HG03108 (cell line): ENCODE results near the gene CALCOCO1.
"Not testable (repeated sequence)": the region's sequence is repeated elsewhere in the genome, so short reads cannot be mapped to it uniquely, and the experiment has no call there.

Experiments used
- ATAC-seq: cut with Tn5 transposase; IDR thresholded peaks from one replicate; pipeline ENCODE4 v1.9.1; 2021; ENCODE audit warnings: moderate library complexity; ENCODE audit not compliant: unreplicated experiment

The CALCOCO1 gene, protein sequence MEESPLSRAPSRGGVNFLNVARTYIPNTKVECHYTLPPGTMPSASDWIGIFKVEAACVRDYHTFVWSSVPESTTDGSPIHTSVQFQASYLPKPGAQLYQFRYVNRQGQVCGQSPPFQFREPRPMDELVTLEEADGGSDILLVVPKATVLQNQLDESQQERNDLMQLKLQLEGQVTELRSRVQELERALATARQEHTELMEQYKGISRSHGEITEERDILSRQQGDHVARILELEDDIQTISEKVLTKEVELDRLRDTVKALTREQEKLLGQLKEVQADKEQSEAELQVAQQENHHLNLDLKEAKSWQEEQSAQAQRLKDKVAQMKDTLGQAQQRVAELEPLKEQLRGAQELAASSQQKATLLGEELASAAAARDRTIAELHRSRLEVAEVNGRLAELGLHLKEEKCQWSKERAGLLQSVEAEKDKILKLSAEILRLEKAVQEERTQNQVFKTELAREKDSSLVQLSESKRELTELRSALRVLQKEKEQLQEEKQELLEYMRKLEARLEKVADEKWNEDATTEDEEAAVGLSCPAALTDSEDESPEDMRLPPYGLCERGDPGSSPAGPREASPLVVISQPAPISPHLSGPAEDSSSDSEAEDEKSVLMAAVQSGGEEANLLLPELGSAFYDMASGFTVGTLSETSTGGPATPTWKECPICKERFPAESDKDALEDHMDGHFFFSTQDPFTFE

DNA sequence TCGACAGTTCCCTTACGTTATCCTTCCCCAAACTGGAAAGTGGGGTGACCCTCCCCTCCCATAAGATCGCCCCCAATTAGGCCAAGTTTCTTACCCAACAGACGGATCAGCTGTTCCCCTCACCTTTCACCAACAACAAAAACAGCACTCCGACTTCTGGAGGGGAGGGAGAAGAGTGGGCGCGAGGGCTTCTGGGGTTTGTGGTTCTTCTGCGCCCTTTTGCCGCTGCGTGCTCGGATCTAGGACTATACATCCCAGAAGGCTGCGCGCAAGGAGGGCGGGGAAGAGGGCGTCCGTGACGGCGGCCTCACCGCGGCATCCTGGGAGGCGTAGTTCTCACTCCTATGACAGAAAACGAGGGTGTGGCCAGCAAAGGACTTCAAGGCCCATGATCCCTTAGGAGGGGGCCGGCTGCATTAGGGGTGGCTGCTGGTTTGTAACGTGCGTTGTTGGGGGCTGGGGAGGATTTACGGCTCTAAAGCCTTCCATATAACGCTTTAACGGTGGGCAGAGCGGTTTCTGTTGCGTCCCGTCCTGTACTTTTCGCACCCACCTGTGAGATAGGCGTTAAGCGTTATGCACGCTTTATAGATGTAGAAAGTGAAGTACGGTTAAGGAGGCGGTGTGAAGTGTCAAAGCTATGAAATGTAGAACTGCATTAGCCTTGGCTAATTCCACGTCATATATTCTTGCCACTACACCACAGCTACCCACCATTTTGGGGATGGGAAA, at the start of gene CALCOCO1:
Gene CALCOCO1, minus strand, starts transcription at position 143 of the 732 bp plus-strand sequence. CDS start 2,210 bp downstream, outside the sequence.
- peak; percentile 99 for ATAC-seq

DNA sequence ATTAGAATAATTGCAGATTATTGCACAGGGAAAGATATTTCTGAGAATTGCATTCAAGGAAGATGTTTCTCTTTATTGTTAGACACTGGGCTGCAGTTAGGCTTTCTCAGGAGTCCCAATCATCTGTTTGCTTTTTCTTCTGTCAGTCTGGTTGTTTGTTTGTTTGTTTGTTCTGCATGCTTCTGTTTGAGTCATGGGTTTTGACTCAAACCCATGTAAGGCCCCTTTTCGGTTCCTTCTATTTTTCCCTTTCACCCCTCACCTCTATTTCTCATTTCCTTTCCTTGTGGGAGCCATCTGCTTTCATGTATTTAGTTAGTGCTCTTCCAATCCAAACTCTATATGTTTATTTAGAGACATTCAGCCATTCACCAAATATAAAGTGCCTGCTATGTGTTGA, 49.6 kb upstream of the CALCOCO1 start:
- no peak for ATAC-seq

DNA sequence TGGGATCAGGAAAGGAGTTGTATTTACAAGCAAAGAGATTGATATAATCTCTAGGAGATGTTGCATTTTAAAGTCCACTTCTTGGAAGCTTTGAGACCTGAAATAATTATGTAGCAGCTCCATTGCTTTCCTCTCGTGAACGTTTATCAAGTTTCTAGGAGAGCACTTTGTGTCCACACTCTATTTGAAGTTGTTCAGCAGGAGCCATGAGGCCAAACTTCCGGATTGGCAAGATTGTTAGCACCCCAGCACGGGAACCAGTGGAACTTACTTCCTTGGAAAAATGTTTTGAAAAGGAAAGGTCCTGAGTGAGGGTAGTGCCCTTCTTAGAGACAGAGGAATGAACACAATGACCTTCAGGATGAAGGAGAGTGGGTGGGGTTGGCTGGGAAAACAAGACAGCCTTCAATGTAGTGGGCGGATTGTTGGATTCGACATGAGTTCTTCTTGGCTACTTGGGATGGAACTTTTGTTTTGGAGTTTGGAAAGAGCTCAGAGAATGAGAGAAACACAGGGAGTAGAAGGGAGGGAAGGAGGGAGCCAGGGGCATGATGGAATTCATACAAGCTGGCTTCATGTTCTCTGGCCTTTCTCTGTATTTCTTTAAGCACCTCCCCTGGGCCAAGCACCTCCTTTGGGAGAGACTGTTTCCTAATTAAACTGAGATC, 48.4 kb upstream of the CALCOCO1 start:
- no peak for ATAC-seq

DNA sequence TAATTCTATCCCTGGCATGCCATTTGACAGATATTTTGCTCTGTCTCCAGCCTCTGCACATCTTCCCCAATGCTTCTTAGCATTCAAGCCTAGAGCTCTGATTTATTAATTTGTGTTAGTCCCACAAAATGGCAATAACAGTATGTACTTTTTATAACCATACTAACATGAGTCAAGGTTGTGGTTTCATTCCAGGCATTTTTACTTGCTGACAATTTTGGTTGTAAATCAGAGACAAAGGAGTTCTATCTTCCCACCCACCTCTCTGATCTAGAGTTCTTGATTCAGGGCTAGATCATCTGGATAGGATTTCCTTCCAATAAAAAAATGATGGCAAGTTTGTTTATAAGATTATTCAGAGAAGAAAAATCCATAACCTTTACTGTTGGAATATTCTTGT, 43.0 kb upstream of the CALCOCO1 start:
- no peak for ATAC-seq

DNA sequence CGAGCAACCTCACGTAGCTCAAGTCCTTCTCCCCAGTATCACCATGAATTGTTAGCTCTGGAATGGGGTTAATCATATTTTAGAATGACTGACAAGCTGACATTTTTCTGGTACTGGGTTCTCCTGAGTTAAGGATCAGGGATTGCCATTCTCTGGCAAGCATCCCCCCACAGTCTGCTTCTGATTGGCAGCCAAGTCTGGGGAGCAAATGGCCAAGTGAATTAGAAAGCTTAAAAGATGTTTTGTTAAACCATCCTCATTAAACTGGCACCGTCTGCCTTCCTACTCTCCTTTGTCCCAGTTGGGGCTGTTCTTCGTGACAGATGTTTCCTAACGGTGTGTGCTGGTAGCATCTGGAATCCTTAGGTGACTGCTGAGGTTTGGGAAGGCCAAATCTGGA, 41.7 kb upstream of the CALCOCO1 start:
- ATAC-seq: no peak

DNA sequence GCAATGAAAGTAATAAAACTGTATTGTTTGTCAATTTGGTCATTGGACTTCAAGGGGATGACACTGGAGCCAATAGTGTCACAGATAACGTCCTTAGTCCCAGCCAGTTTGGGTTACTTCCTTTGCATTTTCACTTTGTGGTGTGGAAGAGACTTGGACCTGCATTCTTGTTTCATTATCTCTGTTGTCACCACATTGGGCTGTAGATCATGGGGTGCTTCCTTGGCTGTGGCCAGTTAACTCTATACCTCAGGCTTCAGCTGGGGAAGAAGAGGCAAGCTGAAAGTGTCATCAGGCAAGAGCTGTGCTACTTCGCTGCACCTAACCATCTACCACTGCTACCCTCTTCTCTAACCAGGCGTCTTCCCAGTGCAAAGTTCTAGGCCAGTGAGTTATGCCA, 39.6 kb upstream of the CALCOCO1 start:
- ATAC-seq: no peak

DNA sequence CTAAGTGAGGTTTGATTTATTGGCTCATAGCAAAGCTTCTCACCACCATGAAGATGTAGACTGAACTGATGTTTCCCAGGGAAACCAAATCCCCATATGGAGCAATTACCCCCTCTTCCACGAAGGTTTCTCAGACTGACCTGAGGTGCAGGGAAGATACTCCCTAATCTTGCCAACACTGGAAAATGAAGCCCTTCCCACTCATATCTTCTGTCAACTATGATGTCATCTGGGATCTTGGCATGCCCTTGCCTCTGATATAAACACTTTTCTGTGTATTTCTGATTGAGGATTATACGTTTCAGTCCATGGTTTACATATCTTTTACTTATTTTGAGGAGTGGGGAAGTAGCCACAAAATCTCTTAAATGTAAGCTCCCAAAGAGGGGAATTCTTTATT, 38.6 kb upstream of the CALCOCO1 start:
- no peak for ATAC-seq

DNA sequence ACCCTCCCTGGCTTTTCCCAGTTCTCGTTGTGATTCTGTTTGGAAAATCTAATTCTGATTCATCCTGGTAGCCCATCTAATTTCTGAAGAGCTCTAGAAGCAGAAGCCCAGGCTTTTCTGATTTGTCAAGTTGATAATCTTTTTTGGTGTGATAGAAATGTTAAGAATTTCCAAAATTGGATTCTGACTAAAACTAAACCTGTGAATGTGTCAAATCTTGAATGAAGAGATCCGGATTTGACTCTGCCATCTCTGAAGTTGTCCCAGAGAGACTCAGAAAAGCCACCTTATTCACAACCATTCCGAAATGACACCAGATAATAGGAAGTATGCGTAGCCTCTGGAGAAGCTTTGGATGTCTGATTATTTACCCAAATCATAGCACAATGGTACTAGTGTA, 37.4 kb upstream of the CALCOCO1 start:
- no peak for ATAC-seq

DNA sequence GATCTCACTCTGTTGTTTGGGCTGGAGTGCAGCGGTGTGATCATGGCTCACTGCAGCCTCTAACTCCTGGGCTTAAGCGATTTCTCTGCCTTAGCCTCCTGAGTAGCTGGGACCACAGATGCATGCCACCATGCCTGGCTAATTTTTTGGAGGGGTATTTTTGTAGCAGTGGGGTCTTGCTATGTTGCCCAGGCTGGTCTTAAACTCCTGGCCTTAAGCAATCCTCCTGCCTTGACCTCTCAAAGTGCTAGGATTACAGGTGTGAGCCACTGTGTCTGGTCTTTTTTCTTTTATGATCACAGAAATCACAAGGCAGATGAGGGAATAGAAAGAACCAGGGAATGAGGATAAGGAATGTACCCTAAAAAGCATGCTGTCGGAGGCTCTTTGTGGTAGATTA, 35.5 kb upstream of the CALCOCO1 start:
- ATAC-seq: not testable (repeated sequence)

DNA sequence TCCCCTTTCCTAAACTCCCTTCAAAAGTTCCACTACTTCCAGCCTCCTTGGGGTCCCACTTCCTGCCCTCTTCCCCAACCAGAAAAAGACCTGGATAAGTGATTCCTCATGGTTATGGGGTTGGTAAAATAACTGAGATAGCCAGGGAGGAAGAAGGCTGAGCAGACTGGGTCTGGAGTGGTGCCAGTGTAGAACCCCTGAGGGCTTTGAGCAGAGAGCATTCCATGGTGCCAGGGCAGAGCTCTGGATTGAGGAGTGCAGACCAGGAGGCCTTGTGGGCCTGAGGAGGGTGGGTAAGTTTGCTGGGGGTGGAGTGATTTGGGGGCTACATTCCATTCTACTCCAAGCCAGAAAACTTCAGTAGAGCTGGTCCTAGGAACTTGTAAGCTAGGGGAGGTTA, 34.1 kb upstream of the CALCOCO1 start:
- ATAC-seq: no peak

DNA sequence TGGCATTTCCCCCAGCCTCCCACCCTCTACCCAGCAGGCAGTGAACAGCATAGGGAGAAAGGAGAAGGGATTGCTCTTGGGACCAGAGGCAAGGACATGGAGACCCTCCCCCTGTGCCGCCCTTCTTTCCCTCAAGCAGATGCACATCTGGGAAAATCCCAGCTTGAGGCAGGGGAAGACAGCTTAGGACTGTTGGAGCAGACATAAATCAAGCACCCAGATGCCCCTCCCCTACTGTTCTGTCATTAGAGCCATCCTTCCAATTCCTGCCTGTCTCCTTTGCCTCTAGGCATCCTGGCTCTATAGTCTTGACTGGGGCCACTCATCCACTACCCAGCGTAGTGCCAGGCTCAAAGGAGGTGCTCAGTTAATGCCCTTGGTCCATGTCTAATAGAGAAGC, 32.0 kb upstream of the CALCOCO1 start:
- ATAC-seq: no peak

DNA sequence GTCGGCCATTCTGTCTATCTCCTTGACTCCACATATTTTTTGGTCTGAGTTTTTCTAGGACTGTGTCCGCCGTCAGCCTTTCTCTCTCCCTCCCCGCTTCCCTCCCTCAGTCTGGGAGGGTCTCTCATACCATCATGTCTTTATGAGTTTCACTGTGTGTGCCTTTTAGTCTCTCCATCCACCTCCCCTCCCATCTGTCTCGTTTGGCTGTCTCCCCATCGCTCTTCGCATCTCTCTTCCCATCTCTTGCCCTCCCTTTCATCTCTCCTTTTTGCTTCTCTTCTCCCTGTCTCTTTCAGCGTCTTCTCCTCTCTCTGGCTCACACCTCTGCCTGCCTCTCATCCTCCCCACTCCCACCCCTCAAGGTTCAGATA, 31.5 kb upstream of the CALCOCO1 start:
- no peak for ATAC-seq

DNA sequence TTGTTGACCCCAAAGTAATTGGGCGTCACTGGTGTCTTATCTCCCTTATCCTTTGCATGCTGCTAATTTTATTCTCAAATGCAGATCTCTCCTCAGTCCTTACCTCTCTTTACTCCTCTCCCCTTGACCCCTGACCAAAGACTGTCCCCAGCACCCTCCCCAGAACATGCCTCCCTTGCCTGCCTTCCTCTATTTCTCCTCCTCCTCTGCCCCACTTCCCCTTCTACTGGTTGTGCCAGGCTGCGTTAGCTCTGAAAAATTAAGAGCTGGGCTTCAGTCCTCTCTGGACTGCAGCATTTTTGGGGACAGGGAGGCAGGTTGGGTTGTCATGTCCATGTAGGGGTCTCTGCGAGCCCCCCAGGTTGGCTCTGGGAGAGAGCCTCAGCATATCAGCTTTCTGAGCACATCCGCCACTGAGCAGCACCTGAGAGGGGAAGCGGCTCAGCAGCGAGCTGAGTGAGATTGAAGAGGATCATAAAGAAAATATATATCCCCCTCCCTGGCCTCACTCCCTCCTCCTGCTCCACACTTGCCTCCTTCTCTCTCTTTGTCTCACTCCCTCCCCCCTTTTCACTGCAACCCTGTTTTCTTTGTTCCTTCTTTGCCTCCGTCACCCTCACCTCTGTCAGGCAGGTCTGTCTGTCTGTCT, 31.0 kb upstream of the CALCOCO1 start:
- no peak for ATAC-seq

DNA sequence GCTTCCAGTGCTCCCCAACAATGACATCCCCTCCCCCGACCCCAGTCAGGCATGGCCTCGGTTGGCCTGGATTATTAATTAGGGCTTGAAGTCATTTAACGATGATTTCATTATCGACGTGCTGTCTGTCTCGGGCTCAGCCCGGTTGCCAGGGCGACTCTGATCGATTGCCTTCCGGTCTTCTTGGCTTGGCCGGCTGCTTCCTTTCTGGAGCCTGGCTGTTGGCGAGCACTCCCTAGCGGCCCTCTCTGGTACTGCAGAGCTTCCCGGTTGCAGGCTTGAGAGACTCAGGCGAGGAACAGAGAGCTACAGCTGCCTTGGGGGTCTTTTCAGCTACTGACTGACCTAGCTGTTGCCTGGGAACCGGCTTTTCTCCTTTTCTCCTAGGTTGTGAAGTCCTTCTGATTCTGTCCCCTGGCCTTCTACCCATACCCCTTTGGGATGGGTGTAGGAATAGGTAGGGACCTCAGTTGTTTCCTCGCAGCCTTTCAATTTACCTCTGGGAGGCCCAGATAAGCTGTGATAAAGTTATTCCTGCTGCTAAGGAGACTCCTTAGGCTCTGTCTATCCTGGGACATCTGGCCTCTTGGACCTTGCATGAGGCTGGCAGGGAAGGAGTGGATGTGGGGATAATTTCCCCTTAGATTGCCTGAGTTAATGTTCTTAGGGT, 30.0 kb upstream of the CALCOCO1 start:
- ATAC-seq: peak; percentile 58

DNA sequence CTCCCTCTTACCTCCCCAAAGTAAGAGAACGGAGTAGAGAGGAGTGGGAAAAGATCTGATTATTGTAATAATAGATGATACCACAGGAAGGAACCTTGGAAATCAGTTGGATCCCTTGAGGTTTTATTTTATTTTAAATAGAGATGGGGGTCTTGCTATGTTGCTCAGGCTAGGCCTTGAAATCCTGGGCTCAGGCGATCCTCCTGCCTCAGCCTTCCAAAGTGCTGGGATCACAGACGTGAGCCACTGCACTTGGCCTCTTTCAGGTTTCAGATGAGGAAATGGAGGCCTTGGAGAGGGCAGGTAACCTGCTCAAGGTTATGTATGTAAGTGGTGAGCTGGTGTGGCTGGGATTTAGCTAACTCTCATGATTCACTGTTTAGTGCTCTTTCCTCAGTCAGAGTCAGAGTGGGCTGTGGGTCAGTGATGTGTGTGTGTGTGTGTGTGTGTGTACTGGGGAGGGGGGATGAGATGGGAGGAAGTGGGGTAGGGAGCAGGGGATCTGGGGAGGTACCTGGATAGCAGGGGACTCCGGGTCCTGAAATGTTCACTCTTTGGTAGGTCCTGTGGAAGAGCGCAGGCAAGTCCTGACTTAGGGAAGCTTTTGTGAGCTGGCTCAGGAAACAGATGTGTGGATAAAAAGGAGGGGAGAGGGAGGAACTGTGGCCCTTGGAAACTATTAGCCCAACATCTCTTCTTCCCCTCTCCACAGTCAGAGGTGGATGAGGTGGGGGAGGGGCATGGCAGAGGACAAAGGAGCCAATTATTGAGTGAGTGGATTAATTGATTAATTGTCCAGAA, 29.2 kb upstream of the CALCOCO1 start:
- no peak for ATAC-seq

DNA sequence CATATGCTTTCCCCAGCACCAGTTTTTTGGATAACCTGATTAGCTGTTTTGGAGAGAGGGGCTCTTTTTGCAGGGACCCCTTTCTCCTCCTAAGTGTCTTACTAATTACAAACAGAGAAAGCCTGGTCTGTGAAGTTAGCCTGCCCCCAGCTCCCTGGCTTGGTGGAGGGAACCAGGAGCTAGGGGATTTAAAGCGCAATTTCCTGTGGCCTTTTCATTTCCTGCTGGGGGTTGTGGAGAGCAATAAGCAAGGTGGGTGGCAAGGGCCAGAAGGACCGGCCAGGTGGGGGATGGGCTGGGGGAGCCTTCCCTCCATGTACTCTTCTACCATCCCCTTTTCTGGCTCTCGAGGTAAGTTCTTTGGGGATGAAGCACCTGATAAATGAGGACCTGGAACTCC, 28.6 kb upstream of the CALCOCO1 start:
- ATAC-seq: no peak

DNA sequence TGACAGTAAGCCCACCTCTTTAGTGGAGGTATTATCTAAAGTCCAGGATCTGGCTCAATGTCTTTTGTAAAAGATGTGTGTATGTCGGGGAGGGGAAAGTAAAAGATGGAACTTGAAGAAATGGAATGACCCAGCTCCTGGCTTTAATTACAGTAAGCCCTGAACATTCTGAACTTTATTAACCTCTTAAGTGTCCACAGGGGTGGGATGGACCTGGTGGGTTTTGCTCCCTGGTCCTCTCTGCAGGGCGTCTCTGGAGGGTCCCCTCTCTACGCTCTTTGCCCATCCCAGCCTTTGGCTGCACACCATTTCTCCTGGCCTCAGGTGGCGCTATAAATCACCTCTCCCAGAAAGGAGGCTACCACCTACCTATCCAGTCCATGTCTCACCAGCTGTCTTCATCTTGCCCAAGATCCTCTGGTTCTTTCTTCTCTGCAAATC, 28.2 kb upstream of the CALCOCO1 start:
- ATAC-seq: no peak

DNA sequence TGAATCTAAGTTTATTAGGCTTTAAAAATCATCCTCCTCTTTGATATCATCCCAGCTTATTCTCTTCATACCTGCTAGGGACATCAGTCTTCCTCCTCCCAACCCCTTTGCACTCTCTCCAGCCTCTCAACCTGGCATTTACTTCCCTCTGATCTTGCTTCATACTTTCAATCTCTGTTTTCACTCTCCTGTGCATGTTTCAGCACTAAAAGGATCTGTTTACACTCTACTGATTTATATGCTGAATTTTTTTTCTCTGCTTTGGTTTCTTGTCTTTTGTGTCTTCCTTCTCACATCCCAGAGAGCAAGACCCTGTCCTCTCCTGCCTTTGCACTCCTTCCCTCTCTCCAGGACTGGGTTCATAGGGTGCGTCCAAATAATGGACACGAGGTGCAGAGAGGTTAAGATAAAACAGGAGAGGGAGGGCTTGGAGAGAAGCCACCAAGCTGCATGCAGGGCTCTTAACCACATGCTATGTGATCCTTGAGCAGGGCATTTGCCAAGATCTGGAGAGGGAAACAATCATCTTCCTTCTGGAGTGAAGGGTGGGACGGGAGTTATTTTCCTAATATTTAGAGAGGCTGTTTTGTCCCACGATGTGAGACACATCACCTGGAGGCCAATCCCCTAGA, 27.5 kb upstream of the CALCOCO1 start:
- no peak for ATAC-seq

DNA sequence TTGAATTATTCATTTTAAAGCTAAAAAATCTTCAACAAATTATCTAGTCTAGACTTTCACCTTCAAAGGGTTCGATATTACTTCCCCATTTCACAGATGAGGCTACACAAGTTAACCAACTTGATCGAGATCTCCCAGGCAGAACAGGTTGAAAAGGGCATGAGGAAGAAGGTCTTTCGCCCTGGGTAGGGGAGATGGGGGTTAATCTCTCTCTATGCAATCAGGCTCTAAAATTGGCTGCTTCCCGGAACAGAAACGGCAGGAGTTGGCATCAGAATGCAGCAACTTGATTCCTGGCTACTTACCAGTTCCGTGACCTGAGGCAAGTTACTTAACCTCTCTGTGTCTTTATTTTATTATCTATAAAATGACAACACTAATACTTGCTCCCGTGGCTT, 26.9 kb upstream of the CALCOCO1 start:
- ATAC-seq: no peak
